Left hindlimb (tissue), 1 donor: ENCODE data around the gene MCAT.
"Not testable (repeated sequence)": the region's sequence is repeated elsewhere in the genome, so short reads cannot be mapped to it uniquely, and the experiment has no call there.

Experiments
- DNase-seq: peaks from one replicate; pipeline ENCODE4 v3.0.0-alpha.2; 2018

The MCAT gene

DNA sequence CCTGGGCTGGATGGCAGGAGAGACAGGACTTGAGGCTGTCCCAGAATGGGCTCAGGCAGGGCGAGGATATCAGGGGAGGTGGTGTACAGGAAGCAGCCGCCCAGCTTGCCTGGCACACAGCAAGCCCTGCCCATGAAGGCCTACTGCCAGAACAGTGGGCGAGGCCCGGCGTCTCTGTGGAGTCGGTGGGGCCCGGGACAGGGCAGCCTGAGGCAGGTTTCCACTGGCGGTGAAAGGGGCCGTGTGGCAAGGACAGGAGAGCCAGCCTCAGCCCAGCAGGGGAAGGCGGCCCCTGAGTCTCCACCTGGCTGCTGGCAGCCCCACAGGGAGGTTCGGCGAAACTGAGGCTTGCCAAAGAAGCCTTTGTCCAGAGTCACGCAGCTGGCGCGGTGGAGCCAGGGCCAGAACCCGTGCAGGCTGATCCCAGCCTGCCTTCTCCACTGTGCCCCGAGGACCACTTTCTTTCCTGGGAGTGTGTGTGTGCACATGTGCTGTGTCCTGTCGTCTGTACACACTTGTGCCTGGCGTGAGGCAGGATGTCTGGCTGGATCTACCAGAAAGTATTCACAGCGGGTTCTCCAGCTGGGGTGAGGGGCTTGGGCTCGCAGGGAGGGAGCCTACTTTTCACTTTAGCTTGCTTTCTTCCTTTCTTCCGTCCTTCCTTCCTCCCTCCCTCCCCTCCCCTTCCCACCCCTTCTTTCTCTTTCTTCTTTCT lies 9.3 kb upstream of the MCAT start:
- DNase-seq = peak; percentile 88

GRCh38 chr22:43152003-43152356 lies 8.8 kb upstream of the MCAT start:
- DNase-seq = no peak

DNA sequence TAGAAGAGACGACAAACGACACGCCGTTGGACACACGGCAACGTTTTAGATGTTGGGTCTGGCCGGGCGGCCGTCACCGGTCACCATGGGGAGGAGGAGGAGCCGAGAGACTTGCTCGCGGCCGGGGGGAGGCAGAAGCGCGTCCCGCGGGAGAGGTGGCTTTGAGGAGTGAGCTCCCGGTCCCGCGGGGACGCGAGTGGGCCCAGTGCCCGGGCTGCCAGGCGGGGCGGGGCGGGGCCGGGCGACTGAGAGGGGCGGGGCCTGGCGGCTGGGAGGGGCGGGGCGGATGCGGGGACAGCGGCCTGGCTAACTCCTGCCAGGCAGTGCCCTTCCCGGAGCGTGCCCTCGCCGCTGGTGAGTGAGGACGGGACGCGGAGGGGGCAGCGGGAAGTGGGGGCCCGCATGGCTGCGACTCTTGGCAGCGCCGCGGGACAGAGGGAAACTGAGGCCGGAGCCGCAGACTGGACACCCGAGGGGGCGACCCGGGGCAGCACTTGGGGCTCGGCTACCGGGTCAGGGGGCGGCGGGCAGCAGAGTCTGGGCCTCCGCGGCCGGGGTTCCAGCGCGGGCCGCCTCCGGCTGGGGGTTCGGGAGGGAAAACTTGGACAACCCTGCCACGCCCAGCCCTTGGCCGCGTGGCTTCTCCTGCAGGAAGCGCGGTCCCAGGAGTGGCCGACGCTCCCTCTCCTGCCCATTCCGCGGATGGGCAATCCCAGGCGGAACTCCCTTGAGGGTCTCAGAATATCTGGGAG lies 8.2 kb upstream of the MCAT start, which contains the start of gene TSPO:
Gene TSPO (plus strand): TSS at position 309 of the 752 bp plus-strand sequence. CDS start 7,680 bp downstream, outside the sequence.
- peak; percentile 82 for DNase-seq

DNA sequence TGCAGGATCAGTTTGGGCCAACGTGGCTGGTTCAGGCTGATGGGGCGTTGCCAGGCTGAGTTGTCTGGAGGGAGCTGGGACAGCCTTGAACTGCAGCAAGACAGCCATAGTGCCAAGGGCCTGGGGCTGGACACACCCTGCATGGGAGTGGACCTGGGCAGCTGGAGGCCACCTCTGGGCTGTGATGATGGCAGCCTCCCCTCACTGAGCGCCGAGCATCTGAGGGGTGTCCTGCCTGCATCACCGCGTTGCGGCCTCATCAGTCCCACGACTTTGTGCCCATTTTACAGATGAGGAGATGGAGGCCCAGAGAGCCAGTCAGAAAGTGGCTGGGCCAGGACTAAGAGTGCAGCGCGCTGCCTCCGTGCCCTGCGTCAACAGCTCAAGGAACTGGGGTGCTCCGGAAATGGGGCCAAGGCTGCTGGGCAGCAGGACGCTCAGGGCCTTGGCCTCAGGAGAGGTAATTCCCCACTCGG lies 7.6 kb upstream of the MCAT start:
- no peak for DNase-seq

- DNase-seq = no peak
Observed at GRCh38 chr22:43148581-43148980, 5.4 kb upstream of the MCAT start.

GRCh38 chr22:43147821-43148220 lies 4.6 kb upstream of the MCAT start:
- DNase-seq = no peak

DNA sequence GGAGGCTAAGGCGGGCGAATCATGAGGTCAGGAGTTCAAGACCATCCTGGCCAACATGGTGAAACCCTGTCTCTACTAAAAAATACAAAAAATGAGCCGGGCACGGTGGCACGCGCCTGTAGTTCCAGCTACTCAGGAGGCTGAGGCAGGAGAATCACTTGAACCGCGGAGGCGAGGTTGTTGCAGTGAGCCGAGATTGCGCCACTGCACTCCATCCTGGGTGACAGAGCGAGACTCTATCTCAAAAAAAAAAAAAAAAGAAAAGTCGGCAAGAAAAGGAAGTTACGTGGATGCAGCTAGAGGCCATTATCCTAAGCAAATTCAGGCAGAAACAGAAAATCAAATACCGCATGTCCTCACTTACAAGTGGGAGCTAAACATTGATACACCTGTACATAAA lies 3.1 kb upstream of the MCAT start:
- DNase-seq = not testable (repeated sequence)

DNA sequence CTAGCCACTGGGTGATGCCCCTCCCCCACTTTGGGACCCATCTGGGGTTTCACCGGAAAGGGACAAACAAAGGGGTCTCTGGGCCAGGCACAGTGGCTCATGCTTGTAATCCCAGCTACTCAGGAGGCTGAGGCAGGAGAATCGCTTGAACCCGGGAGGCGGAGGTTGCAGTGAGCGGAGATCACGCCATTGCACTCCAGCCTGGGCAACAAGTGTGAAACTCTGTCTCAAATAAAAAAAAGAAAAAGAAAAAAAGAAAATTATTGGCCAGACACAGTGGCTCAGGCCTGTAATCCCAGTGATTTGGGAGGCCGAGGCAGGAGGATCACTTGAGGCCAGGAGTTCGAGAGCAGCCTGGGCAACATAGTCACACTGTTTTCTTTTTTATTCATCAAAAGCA lies 2.2 kb upstream of the MCAT start:
- DNase-seq = not testable (repeated sequence)

GRCh38 chr22:43144949-43145348 lies 1.8 kb upstream of the MCAT start:
- no peak for DNase-seq

DNA sequence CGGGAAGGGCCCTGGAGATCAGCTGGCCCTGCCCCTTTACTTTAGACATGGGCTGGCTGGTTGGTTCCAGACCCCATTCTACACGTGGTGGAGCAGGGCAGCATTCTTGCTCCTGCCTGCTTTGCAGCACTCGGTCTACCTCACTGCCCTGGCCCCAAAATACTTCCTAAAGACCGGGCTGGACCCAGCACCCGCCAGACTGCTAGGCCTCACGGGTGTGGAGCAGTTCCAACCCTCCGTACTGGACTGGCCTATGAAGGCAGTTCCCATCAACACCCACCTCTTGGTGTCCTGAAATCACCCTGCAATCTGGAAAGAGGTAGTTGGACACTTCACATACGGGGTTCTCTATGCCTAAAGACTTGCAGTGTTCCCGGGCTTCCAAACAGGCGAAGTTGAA lies 6.4 kb downstream of the MCAT start:
- no peak for DNase-seq

DNA sequence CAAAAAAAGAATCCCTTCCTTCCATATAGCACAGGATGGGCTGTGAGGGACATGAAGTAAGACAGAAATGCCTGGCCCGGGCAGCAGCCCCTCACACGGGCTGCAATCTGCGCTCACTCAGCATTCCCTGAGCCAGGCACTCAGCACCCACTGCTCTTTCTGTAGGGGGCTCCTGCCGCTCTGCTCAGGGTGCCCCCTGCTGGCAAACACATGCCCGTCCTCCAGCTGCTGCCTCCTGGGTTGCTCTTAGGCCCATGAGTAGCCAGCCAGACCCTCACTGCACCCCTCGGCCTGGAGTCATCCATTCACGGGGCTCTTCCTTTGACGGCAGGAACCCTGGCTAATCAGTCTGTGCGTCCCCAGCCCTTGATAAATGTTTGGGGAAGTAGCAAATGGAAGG lies 6.9 kb downstream of the MCAT start:
- no peak for DNase-seq

GRCh38 chr22:43135565-43135964 lies 7.6 kb downstream of the MCAT start:
- no peak for DNase-seq

DNA sequence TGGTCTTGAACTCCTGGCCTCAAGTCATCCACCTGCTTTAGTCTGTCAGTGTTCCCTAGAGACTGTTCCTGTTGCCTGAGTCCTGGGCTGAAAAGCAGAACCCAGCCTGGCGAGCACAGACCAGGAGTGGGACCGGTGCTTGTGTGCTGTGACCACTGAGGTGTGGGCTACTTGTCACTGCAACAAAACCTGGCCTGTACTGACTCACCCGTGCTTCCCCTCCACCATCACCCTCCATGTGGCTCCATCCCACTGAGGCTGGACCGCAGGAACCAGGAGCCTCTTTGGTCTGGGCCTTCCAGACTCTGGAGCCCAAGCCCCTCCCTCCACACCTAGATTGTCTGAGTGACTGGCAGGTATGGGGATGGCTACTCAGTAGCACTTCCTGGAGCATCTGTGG lies 8.6 kb downstream of the MCAT start:
- no peak for DNase-seq

DNA sequence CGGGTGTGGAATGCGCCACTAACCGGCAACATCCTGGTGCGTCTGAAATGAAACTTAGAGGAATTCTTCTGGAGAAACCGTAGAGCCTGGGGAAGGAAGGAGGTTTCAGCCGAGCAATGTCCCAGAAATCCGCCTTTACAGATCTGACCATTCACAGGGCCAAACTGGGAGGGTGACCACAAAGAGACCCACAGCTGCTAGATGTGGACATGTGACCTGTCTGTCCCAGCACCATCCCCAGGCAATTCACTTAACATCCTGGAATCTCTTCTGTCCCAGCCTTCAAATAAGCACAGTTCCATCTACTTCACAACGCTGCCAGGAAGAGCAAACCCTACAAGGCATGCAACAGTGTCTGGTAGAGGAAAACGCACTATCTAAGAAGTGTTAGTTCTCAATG lies 9.8 kb downstream of the MCAT start:
- no peak for DNase-seq

DNA sequence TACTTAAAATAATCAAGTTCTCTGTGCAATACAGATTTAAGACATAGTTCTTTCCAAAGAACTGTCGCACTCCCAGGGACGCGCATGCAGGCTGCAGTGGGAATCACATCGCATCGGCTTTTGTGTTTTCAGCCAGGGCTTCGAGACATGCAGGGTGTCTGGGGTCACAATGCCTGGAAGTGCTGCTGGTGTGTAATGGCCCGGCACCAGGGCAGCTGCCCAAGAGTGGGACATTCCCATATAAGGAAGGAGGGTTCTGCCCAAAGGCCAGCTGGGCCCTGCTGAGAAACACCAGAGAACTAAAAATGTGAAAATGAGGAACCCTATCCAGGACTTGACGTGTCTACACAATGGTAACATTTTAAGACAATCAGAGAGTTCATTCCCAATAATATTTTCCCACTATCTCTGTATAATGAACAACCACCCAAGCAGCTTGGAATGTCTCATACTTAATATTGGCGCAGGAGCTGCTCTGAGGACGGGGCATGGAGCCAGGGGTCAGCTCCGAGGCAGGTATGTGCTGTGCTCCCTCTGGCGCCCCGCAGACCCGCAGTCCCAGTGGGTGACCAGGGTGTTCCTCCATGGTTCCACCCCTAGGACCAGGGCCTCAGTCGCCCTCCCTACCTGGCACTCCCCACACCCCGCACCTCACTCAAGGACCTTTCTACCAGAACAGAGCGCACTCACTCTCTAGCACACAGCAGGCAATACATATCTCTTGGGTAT lies 11.3 kb downstream of the MCAT start:
- DNase-seq = no peak

DNA sequence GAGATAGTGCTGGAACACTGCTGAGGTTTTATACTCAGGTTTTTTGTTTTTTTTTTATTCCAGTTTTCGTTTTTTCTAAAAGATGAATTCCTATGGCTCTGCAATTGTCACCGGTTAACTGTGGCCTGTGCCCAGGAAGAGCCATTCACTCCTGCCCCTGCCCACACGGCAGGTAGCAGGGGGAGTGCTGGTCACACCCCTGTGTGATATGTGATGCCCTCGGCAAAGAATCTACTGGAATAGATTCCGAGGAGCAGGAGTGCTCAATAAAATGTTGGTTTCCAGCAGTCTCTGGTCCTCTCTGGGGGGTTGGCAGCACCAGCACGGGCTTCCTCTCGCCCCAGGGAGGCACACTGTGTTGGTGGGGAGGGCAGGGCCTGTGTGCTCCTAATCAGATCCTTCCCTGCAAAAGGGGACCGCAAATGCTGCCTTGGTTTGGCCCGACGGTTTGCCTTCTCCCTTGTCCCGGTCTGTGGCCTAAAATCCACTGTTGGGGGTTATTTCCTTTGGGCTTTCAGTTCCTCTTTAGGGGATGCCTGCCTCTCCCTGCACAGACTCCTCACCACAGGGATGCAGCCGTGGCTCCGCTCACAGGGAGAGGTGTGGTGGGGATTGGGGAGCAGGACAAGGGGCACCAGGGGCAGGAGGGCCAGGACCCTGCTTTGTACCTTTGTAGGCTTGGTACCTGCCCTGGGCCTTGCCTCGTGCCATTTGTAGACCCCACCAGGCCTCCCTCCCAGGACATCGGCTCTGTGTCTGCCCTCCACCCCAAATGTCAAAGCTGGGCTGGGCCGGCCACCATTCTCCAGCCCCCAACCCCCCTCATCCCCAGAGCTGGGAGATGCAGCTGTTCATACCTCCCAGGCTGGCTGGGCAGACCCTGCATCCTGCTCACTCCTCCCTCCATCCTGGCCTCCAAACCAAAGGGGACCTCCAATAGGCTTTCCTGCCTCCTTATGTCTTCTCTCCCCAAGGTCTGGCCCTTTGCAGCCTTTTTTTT lies 13.5 kb downstream of the MCAT start:
- no peak for DNase-seq

DNA sequence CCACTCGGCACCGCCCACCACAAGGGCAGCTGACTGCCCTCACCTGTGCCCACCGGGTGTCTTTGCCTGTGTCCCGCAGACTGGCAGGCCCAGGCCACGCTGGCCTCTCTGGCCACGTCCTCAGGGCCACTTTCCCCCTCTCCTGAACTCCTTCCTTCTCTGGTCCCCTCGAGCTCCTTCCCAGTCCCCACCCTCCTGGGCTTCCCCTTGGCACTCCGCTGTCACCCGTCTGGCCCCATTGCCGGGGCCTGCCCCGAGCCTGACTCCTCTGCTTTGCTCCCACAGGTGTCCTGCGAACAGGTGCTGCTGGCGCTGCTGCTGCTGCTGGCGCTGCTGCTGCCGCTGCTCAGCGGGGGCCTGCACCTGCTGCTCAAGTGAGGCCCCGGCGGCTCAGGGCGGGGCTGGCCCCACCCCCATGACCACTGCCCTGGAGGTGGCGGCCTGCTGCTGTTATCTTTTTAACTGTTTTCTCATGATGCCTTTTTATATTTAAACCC lies 14.2 kb downstream of the MCAT start:
- DNase-seq = no peak

GRCh38 chr22:43128116-43128515 lies 15.1 kb downstream of the MCAT start:
- no peak for DNase-seq

DNA sequence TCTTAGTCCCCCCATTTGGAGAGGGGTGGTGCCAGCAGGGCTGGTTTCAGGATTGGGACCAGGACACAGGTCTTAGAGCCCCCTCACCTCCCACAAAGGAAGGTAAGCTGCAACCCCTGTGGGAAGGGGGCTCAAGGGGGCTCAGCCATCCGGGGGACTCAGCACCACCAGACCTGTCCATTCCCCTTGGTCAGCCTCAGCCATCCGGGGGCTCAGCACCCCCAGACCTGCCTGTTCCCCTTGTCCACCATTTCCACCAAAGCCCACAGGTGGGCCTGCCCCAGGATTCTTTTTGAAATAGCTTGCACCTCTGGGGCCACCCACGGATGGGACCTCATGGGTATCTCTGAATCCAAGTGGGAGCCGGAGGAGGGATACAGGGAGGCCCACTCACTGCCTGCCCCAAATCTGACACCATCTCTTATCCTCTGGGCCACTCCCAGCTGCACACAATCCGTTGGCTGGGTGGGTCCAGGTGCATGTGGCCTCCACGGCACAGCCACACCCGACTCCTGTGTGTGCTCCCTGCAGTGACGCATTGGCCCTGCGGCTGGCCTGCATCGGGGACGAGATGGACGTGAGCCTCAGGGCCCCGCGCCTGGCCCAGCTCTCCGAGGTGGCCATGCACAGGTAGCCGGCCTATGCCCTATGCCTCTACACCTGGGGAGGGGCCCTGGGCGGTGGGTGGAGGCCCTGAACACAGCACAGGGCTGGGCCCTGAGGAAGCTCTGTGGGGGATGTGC lies 15.9 kb downstream of the MCAT start:
- DNase-seq = no peak

GRCh38 chr22:43126501-43127165 lies 16.6 kb downstream of the MCAT start:
- no peak for DNase-seq

- no peak for DNase-seq
Observed at GRCh38 chr22:43118953-43119458, 24.2 kb downstream of the MCAT start.
